Mesenchymal stem cell (in vitro differentiated cells and primary cell): ENCODE data around the gene INSC.

Experiments
- DNase-seq: peaks from one replicate; pipeline ENCODE4 v3.0.0-alpha.2; 2013
- H2AFZ ChIP-seq: one replicate; pipeline ENCODE4 v1.6.1; 2013; ENCODE audit warnings: low read depth, mild to moderate bottlenecking, control low read depth, inconsistent platforms, low read length, moderate library complexity
- H2AK5ac ChIP-seq: 2 replicates; pipeline ENCODE4 v1.6.1; 2013; ENCODE audit warnings: low read length, moderate library complexity, mild to moderate bottlenecking, inconsistent platforms; ENCODE audit not compliant: severe bottlenecking
- H2BK120ac ChIP-seq: one replicate; pipeline ENCODE4 v1.6.1; 2013; ENCODE audit warnings: low read depth, mild to moderate bottlenecking, inconsistent platforms, low read length, moderate library complexity
- H2BK12ac ChIP-seq, 2 experiments: one replicate each; pipeline ENCODE4 v1.6.1; 2013; ENCODE audit warnings: inconsistent platforms in 2 of 2, low read length in 2 of 2, mild to moderate bottlenecking in 2 of 2, moderate library complexity in 2 of 2, control low read depth in 1 of 2
- H2BK15ac ChIP-seq: one replicate; pipeline ENCODE4 v1.6.1; 2013; ENCODE audit warnings: mild to moderate bottlenecking, low read depth, inconsistent platforms; ENCODE audit not compliant: poor library complexity, severe bottlenecking
- H2BK5ac ChIP-seq: 2 replicates; pipeline ENCODE4 v1.6.1; 2013; ENCODE audit warnings: low read depth, mild to moderate bottlenecking, low read length, control low read depth, inconsistent platforms; ENCODE audit not compliant: poor library complexity, severe bottlenecking
- H3K14ac ChIP-seq, 2 experiments: one replicate each; pipeline ENCODE4 v1.6.1; 2013; ENCODE audit warnings: inconsistent platforms in 2 of 2, low read length in 2 of 2, control low read depth in 1 of 2, mild to moderate bottlenecking in 1 of 2, moderate library complexity in 1 of 2
- H3K18ac ChIP-seq, 2 experiments: one replicate each; pipeline ENCODE4 v1.6.1; 2013; ENCODE audit warnings: inconsistent platforms in 2 of 2, low read length in 2 of 2, control low read depth in 1 of 2, low read depth in 1 of 2, mild to moderate bottlenecking in 1 of 2
- H3K23ac ChIP-seq, 2 experiments: one replicate each; pipeline ENCODE4 v1.6.1; 2013; ENCODE audit warnings: inconsistent platforms in 2 of 2, low read length in 2 of 2, mild to moderate bottlenecking in 2 of 2, moderate library complexity in 2 of 2, control low read depth in 1 of 2
- H3K27ac ChIP-seq: 2 replicates; pipeline ENCODE4 v1.5.1; 2013; ENCODE audit warnings: mild to moderate bottlenecking, moderate library complexity, low read length, control low read depth, inconsistent platforms; ENCODE audit not compliant: poor library complexity, severe bottlenecking
- H3K27me3 ChIP-seq, 2 experiments: 2 replicates each; pipeline versions ENCODE4 v1.6.1 to v1.7.0; 2013; ENCODE audit warnings: low read length in 2 of 2, mild to moderate bottlenecking in 2 of 2, moderate library complexity in 2 of 2, control low read depth in 1 of 2, inconsistent platforms in 1 of 2; ENCODE audit not compliant: control insufficient read depth in 1 of 2, insufficient read depth in 1 of 2
- H3K36me3 ChIP-seq, 2 experiments: 2 replicates each; pipeline versions ENCODE4 v1.6.1 to v1.7.0; 2013; ENCODE audit warnings: low read length in 2 of 2, control low read depth in 1 of 2, inconsistent platforms in 1 of 2, low read depth in 1 of 2, mild to moderate bottlenecking in 1 of 2; ENCODE audit not compliant: insufficient read depth in 2 of 2, control insufficient read depth in 1 of 2
- H3K4ac ChIP-seq, 2 experiments: one replicate each; pipeline ENCODE4 v1.6.1; 2013; ENCODE audit warnings: inconsistent platforms in 2 of 2, low read length in 2 of 2, mild to moderate bottlenecking in 2 of 2, moderate library complexity in 2 of 2, control low read depth in 1 of 2, low read depth in 1 of 2
- H3K4me1 ChIP-seq: 2 replicates; pipeline ENCODE4 v1.6.1; 2013; ENCODE audit warnings: low read depth, low read length, control low read depth; ENCODE audit not compliant: control insufficient read depth, insufficient read depth
- H3K4me2 ChIP-seq: 2 replicates; pipeline ENCODE4 v1.6.1; 2013; ENCODE audit warnings: low read length, mild to moderate bottlenecking, inconsistent platforms; ENCODE audit not compliant: poor library complexity, severe bottlenecking
- H3K4me3 ChIP-seq, 2 experiments: 2 replicates each; pipeline versions ENCODE4 v1.5.1 to v1.7.0; 2013; ENCODE audit warnings: low read length in 2 of 2, mild to moderate bottlenecking in 2 of 2, control low read depth in 1 of 2, low read depth in 1 of 2; ENCODE audit not compliant: insufficient read depth in 1 of 2
- H3K79me1 ChIP-seq: replicated peaks from 2 replicates; pipeline ENCODE4 v1.6.1; 2013; ENCODE audit warnings: mild to moderate bottlenecking, control low read depth, low read length, inconsistent platforms; ENCODE audit not compliant: poor library complexity, severe bottlenecking
- H3K9ac ChIP-seq: 2 replicates; pipeline ENCODE4 v1.7.0; 2013; ENCODE audit warnings: mild to moderate bottlenecking, low read length, moderate library complexity
- H3K9me3 ChIP-seq: 2 replicates; pipeline ENCODE4 v1.7.0; 2013; ENCODE audit warnings: mild to moderate bottlenecking, low read length; ENCODE audit not compliant: control insufficient read depth
- H4K8ac ChIP-seq: one replicate; pipeline ENCODE4 v1.6.1; 2013; ENCODE audit warnings: inconsistent platforms, mild to moderate bottlenecking, low read length, moderate library complexity
- H4K91ac ChIP-seq: one replicate; pipeline ENCODE4 v1.6.1; 2013; ENCODE audit warnings: mild to moderate bottlenecking, low read length, inconsistent platforms
- WGBS: methylation state at CpG from one replicate; pipeline ENCODE4 v1.1.7; 2013; ENCODE audit warnings: mixed read lengths; 5-methylcytosine and 5-hydroxymethylcytosine counted together

INSC gene

GRCh38 chr11:15236559-15236958 lies 121.8 kb downstream of the INSC start:
- H3K23ac ChIP-seq = no peak overlapping the region
- 42% methylated on average over 3 of the region's 4 CpGs for WGBS
- no peak overlapping the region for H2AFZ ChIP-seq
- no peak overlapping the region for H3K14ac ChIP-seq
- no peak overlapping the region for H2BK5ac ChIP-seq
- H2BK120ac ChIP-seq = no peak overlapping the region
- no peak overlapping the region for H4K8ac ChIP-seq
- no peak overlapping the region for H3K4ac ChIP-seq
- no peak overlapping the region for H3K9ac ChIP-seq
- H3K4me1 ChIP-seq = no peaks in the 10 kb centered on the region
- H3K27ac ChIP-seq = no peak overlapping the region
- no peak overlapping the region for H3K18ac ChIP-seq
- H2AK5ac ChIP-seq = no peak overlapping the region
- H2BK12ac ChIP-seq = no peak overlapping the region
- DNase-seq = no peak
- no peak overlapping the region for H2BK15ac ChIP-seq
- H4K91ac ChIP-seq = no peak overlapping the region
- H3K9me3 ChIP-seq = no peaks in the 10 kb centered on the region
- H3K79me1 ChIP-seq = no peaks in the 10 kb centered on the region
- H3K36me3 ChIP-seq = no peaks in the 10 kb centered on the region
- H3K27me3 ChIP-seq = no peaks in the 10 kb centered on the region
- H3K4me3 ChIP-seq = no peak overlapping the region
- H3K4me2 ChIP-seq = no peak overlapping the region

GRCh38 chr11:15238856-15239255 lies 124.1 kb downstream of the INSC start:
- no peak overlapping the region for H3K18ac ChIP-seq
- H4K91ac ChIP-seq = no peak overlapping the region
- H2BK12ac ChIP-seq = no peak overlapping the region
- H3K4me1 ChIP-seq = no peaks in the 10 kb centered on the region
- H3K9ac ChIP-seq = no peak overlapping the region
- H2AK5ac ChIP-seq = no peak overlapping the region
- no peak overlapping the region for H4K8ac ChIP-seq
- H3K4me3 ChIP-seq = no peak overlapping the region
- no peaks in the 10 kb centered on the region for H3K36me3 ChIP-seq
- 96% methylated on average over 7 of the region's 7 CpGs for WGBS
- no peaks in the 10 kb centered on the region for H3K79me1 ChIP-seq
- no peak for DNase-seq
- no peak overlapping the region for H3K27ac ChIP-seq
- H3K4ac ChIP-seq = no peak overlapping the region
- H2BK120ac ChIP-seq = no peak overlapping the region
- no peak overlapping the region for H2BK5ac ChIP-seq
- H2AFZ ChIP-seq = no peak overlapping the region
- H3K14ac ChIP-seq = no peak overlapping the region
- H3K27me3 ChIP-seq = peaks cover 0 to 4% of the 10 kb centered on the region in 2 experiments
- H3K23ac ChIP-seq = no peak overlapping the region
- H3K9me3 ChIP-seq = no peaks in the 10 kb centered on the region
- no peak overlapping the region for H3K4me2 ChIP-seq
- H2BK15ac ChIP-seq = no peak overlapping the region

GRCh38 chr11:15248749-15249148 lies 134.0 kb downstream of the INSC start:
- no peak overlapping the region for H2BK5ac ChIP-seq
- no peak for DNase-seq
- no peak overlapping the region for H3K27ac ChIP-seq
- H4K8ac ChIP-seq = no peak overlapping the region
- no peak overlapping the region for H3K4me3 ChIP-seq
- H3K14ac ChIP-seq = no peak overlapping the region
- no peaks in the 10 kb centered on the region for H3K4me1 ChIP-seq
- no peak overlapping the region for H3K4ac ChIP-seq
- no peak overlapping the region for H2BK15ac ChIP-seq
- no peak overlapping the region for H2AFZ ChIP-seq
- no peak overlapping the region for H2AK5ac ChIP-seq
- H2BK12ac ChIP-seq = no peak overlapping the region
- no peak overlapping the region for H3K18ac ChIP-seq
- no peaks in the 10 kb centered on the region for H3K9me3 ChIP-seq
- H2BK120ac ChIP-seq = no peak overlapping the region
- WGBS = 96% methylated on average over 3 of the region's 3 CpGs
- no peak overlapping the region for H4K91ac ChIP-seq
- H3K27me3 ChIP-seq = peaks cover 2 to 5% of the 10 kb centered on the region in 2 experiments
- H3K4me2 ChIP-seq = no peak overlapping the region
- no peak overlapping the region for H3K9ac ChIP-seq
- no peaks in the 10 kb centered on the region for H3K79me1 ChIP-seq
- no peaks in the 10 kb centered on the region for H3K36me3 ChIP-seq
- H3K23ac ChIP-seq = no peak overlapping the region

- Histone ChIP-seq H3K4me3 (no peak overlapping the region), H4K8ac (no peak overlapping the region), H4K91ac (no peak overlapping the region), H2BK12ac (no peak overlapping the region), H3K9ac (no peak overlapping the region), H3K9me3 (no peaks in the 10 kb centered on the region), H3K27me3 (peaks cover 0 to 3% of the 10 kb centered on the region in 2 experiments), H3K4me2 (no peak overlapping the region), H2BK5ac (no peak overlapping the region), H3K4ac (no peak overlapping the region), H3K79me1 (no peaks in the 10 kb centered on the region), H2BK15ac (no peak overlapping the region), H3K14ac (no peak overlapping the region), H3K23ac (no peak overlapping the region), H3K36me3 (no peaks in the 10 kb centered on the region), H3K27ac (no peak overlapping the region), H3K4me1 (no peaks in the 10 kb centered on the region), H2BK120ac (no peak overlapping the region), H2AFZ (no peak overlapping the region), H3K18ac (no peak overlapping the region), H2AK5ac (no peak overlapping the region)
- WGBS = 75% methylated on average over 1 of the region's 3 CpGs
- peak; percentile 54 for DNase-seq
Measured at GRCh38 chr11:15258433-15259165, 143.9 kb downstream of the INSC start.
